BJ (cell line): ENCODE results near the gene ZNF385C. TPM values are rescaled to one million over a fixed set of nuclear protein-coding genes. Genes with fewer than 3 reads are reported as not detected.

Experiments used
- CTCF ChIA-PET: fragments of 350-600 bp; formaldehyde crosslinking; extraction: SDS; loops from one replicate; lab custom pipeline; 2021; ENCODE audit warnings: antibody characterized with exemption, inconsistent platforms; lab: Yijun Ruan, JAX
- POLR2A ChIA-PET: fragments of 300-600 bp; sonication (Branson Sonifier 250); formaldehyde crosslinking; extraction: SDS; loops from one replicate; lab custom pipeline; 2021; ENCODE audit warnings: antibody characterized with exemption; lab: Charles Lee
- DNase-seq: peaks from one replicate; pipeline ENCODE4 v3.0.0-alpha.2; 2011; ENCODE audit warnings: low read depth
- H3K27me3 ChIP-seq: 2 replicates; pipeline ENCODE4 v1.6.0; 2011; ENCODE audit warnings: low read length; ENCODE audit not compliant: control insufficient read depth, insufficient read depth
- H3K36me3 ChIP-seq: 2 replicates; pipeline ENCODE4 v1.5.1; 2011; ENCODE audit warnings: low read length; ENCODE audit not compliant: control insufficient read depth, insufficient read depth
- H3K4me3 ChIP-seq: 2 replicates; pipeline ENCODE4 v1.5.1; 2011; ENCODE audit warnings: low read depth, mild to moderate bottlenecking, control low read depth, low read length
- CTCF ChIP-seq: IDR thresholded peaks from 2 replicates; pipeline ENCODE4 v1.5.1; 2011; ENCODE audit warnings: low read depth, mild to moderate bottlenecking, control low read depth, inconsistent platforms, low read length, moderate library complexity; ENCODE audit not compliant: insufficient read depth
- polyA plus RNA-seq: library from polyadenylated mRNA; depleted of rRNA; stranded (reverse); fragments of >200 nt; gene quantifications from 2 replicates; pipeline ENCODE4 v1.2.3, GENCODE V29; 2011

The ZNF385C gene
- polyA plus RNA-seq, 1 experiment: not detected

GRCh38 chr17:42113293-42114069 is 15.2 kb upstream of the ZNF385C start:
- no peak for DNase-seq
- TF ChIP-seq CTCF: no peak
- CTCF ChIA-PET: interaction anchor here (0.6 to 11.1 kb wide), 10 partner anchors 14 to 152 kb away, joined by 3 to 163 read pairs (median 8); partner anchors contain the start of genes CNP, KCNH4, NKIRAS2 and ZNF385C
- Histone ChIP-seq H3K36me3 (peaks cover 16% of the 10 kb centered on the region), H3K4me3 (no peak overlapping the region), H3K27me3 (no peaks in the 10 kb centered on the region)
- POLR2A ChIA-PET: no interaction called here

- DNase-seq: peak; percentile 47
- H3K27me3 ChIP-seq: no peaks in the 10 kb centered on the region
- peaks cover 11% of the 10 kb centered on the region for H3K36me3 ChIP-seq
- ChIA-PET CTCF (interaction anchor here (0.9 to 11.1 kb wide), 7 partner anchors 9 to 151 kb away, joined by 3 to 163 read pairs (median 11); partner anchors contain the start of genes CNP, KCNH4, NKIRAS2 and ZNF385C), POLR2A (no interaction called here)
- no peak for TF ChIP-seq CTCF
- peak within 1 kb of the TSS; percentile 47 for H3K4me3 ChIP-seq
Measured at GRCh38 chr17:42112552-42113176, 14.4 kb upstream of the ZNF385C start, which contains the start of gene DHX58. DHX58 (minus strand) TSS chr17:42112714; CDS start chr17:42111892, 822 bp downstream.

- CTCF ChIA-PET: interaction anchor here (0.6 to 11.1 kb wide), 8 partner anchors 8 to 150 kb away, joined by 3 to 163 read pairs (median 10); partner anchors contain the start of genes CNP, KCNH4 and ZNF385C
- DNase-seq: no peak
- Histone ChIP-seq H3K4me3 (peak overlapping the region; percentile 47), H3K27me3 (no peaks in the 10 kb centered on the region), H3K36me3 (peaks cover 11% of the 10 kb centered on the region)
- no peak for TF ChIP-seq CTCF
- POLR2A ChIA-PET: interaction anchor here (0.7 kb wide), 1 partner anchor 14 kb away, joined by 4 read pairs; no protein-coding TSS in a partner anchor
Measured at GRCh38 chr17:42111871-42112551, 13.7 kb upstream of the ZNF385C start.

- H3K4me3 ChIP-seq: no peak overlapping the region
- ChIA-PET POLR2A (no interaction called here), CTCF (interaction anchor here (0.5 to 11.1 kb wide), 8 partner anchors 9 to 406 kb away, joined by 3 to 163 read pairs (median 7); partner anchors contain the start of genes CNP, KCNH4 and ZNF385C)
- peaks cover 11% of the 10 kb centered on the region for H3K36me3 ChIP-seq
- no peak for TF ChIP-seq CTCF
- no peak for DNase-seq
- H3K27me3 ChIP-seq: no peaks in the 10 kb centered on the region
Measured at GRCh38 chr17:42111265-42111636, 13.0 kb upstream of the ZNF385C start.
